GM21390 (cell line): ENCODE data around the gene COX17.

ENCODE experiments used
- ATAC-seq: cut with Tn5 transposase; IDR thresholded peaks from one replicate; pipeline ENCODE4 v1.9.1; 2021; ENCODE audit not compliant: unreplicated experiment

COX17 gene

GRCh38 chr3:119625451-119626153 lies 51.6 kb downstream of the COX17 start:
- no peak for ATAC-seq

DNA sequence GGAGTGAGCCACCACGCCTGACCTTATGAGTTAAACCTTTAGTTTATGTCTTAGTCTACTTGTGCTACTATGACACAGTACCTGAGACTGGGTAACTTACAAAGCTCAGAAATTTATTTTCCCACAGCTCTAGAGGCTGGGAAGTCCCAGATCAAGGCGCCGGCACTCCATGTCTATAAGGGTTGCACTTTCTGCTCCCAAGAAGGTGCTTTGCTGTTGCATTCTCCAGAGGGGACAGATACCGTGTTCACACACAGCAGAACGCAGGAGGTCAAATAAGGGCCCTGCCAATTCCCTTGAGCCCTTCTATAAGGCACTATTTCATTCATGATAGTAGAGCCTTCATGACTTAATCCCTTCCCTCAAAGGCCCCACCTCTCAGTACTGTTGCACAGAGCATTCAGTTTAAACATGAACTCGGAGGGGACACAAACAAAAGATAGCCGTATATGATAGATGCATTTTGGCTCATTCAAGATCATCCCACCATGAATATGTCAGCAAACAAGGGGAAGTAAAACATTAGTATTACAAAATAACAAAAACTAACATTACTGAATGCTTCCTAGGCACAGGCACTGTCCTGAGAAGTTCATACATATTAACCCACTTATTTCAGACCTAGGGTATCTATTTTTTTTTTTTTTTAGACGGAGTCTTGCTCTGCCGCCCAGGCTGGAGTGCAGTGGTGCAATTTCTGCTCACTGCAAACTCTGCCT lies 53.0 kb downstream of the COX17 start:
- no peak for ATAC-seq

DNA sequence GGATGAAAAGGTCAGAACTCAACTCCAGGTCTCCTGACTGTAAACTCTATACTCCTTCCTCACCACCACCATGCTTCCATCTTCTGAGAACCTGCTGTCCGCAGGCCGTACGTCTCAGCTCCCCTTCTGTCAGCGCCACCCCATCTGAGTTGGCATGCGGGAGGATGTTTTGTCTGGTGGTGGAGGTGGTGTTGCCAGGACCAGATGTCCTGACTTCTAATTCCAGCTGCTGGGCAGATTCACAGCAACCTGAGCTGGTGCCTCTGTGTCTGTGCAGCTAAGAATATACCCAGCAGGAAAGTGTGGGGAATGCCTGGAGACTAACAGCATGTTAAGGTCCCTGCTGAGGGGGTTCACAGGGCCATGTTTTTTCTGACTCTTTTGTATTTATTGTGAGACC lies 56.3 kb downstream of the COX17 start:
- ATAC-seq = no peak
